ENCODE data around the gene FIG4. TPM values are rescaled to one million over a fixed set of nuclear protein-coding genes. Genes with fewer than 3 reads are reported as not detected.

Gene FIG4
- total RNA-seq, 2 experiments from 2014 or later = 13.1 to 14.3 TPM

DNA sequence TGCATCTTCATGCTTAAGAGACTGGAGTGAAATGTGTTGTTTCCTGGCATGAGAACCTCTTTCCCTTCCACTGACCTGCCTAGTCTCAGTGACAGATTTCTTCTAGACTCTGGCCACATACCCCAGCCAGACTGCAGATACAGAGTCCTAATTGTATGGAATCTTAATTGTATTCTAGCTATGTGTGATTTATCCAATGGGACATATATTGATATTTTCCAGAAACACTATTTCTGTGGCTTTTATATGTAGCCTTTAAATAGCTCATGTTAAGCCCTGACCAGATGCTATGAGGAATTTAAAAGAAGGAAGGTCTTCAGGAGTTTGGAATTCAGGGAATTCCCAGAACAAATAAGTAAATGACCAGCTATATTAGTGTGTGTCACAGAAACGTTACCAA is 99.0 kb downstream of the FIG4 start:
- intact Hi-C loops (cut with micrococcal nuclease) = no loop called here
- ChIA-PET CTCF (interaction anchor here (1.3 kb wide), 1 partner anchor 250 kb away, joined by 4 read pairs; no protein-coding TSS in a partner anchor), POLR2A (no interaction called here)
- no peak for TF ChIP-seq CTCF (IDR thresholded peaks at IDR 0.05)
- Mint-ChIP-seq H3K4me1 (ENCODE audit: low read depth) (no peaks in the 10 kb centered on the region), H3K36me3 (ENCODE audit: low read depth) (peaks cover 3% of the 10 kb centered on the region), H3K27ac (no peak overlapping the region), H3K9me3 (no peaks in the 10 kb centered on the region), H3K4me3 (no peak overlapping the region), H3K27me3 (no peaks in the 10 kb centered on the region)
- DNase-seq (no peak), ATAC-seq (no peak)

GRCh38 chr6:109791301-109791700 is 100.2 kb downstream of the FIG4 start:
- no peak for TF ChIP-seq CTCF (IDR thresholded peaks at IDR 0.05)
- no peaks in the 10 kb centered on the region for H3K27me3 Mint-ChIP-seq
- H3K9me3 Mint-ChIP-seq = no peaks in the 10 kb centered on the region
- peaks cover 5% of the 10 kb centered on the region for H3K36me3 Mint-ChIP-seq (ENCODE audit: low read depth)
- H3K4me1 Mint-ChIP-seq (ENCODE audit: low read depth) = peaks cover 4% of the 10 kb centered on the region
- ChIA-PET POLR2A (no interaction called here), CTCF (interaction anchor here (1.3 kb wide), 1 partner anchor 249 kb away, joined by 3 read pairs; no protein-coding TSS in a partner anchor)
- no peak overlapping the region for H3K27ac Mint-ChIP-seq
- DNase-seq (no peak), ATAC-seq (no peak)
- intact Hi-C loops (cut with micrococcal nuclease) = no loop called here
- no peak overlapping the region for H3K4me3 Mint-ChIP-seq

DNA sequence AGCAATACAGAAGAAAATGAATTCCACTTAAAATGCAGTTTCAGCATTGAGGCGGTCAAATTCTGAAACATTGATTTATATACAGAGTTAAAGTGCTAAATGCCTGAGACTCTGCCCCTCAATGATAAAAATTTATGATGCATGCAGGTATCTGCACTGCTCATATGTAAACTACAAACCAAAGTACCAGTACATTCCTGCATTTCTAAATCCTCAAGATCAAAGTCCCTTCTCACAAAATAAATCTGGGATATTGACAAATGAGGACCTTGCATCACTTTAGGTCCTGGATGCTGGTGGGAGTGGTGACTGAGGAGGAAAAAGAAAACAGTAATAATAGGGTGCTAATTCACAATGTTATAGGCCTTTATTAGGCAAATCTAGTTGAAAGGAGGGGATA is 101.9 kb downstream of the FIG4 start:
- TF ChIP-seq CTCF (IDR thresholded peaks at IDR 0.05) = no peak
- POLR2A ChIA-PET = no interaction called here
- DNase-seq (no peak), ATAC-seq (no peak)
- H3K9me3 Mint-ChIP-seq = no peaks in the 10 kb centered on the region
- intact Hi-C loops (cut with micrococcal nuclease) = no loop called here
- CTCF ChIA-PET = no interaction called here
- no peak overlapping the region for H3K27ac Mint-ChIP-seq
- H3K4me3 Mint-ChIP-seq = no peak overlapping the region
- peaks cover 4% of the 10 kb centered on the region for H3K4me1 Mint-ChIP-seq (ENCODE audit: low read depth)
- no peaks in the 10 kb centered on the region for H3K27me3 Mint-ChIP-seq
- peaks cover 2% of the 10 kb centered on the region for H3K36me3 Mint-ChIP-seq (ENCODE audit: low read depth)

DNA sequence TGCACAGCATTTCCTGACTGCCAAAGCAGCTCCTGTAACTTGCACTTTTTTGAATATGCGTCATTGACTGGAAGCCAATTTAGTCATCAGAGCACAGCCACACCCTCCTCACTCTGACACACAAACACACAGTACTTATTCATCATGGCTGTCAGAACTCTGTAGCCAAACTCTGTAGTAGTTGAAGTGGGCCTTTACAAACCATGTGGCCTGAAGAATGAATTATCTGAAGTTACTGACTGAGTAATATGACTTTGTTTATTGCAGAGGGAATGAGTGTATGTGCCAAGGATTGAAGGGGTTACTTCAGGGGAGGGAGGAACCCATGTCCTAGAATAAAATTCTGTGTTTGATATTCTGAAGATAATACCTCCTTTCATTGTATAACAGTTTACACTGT is 102.7 kb downstream of the FIG4 start:
- peaks cover 2% of the 10 kb centered on the region for H3K36me3 Mint-ChIP-seq (ENCODE audit: low read depth)
- CTCF ChIA-PET = no interaction called here
- peak; percentile 7 for DNase-seq
- no peak for TF ChIP-seq CTCF (IDR thresholded peaks at IDR 0.05)
- POLR2A ChIA-PET = no interaction called here
- H3K4me3 Mint-ChIP-seq = no peak overlapping the region
- no peaks in the 10 kb centered on the region for H3K27me3 Mint-ChIP-seq
- peaks cover 4% of the 10 kb centered on the region for H3K4me1 Mint-ChIP-seq (ENCODE audit: low read depth)
- no peak overlapping the region for H3K27ac Mint-ChIP-seq
- ATAC-seq = peak; percentile 72
- intact Hi-C loops (cut with micrococcal nuclease) = no loop called here
- no peaks in the 10 kb centered on the region for H3K9me3 Mint-ChIP-seq

DNA sequence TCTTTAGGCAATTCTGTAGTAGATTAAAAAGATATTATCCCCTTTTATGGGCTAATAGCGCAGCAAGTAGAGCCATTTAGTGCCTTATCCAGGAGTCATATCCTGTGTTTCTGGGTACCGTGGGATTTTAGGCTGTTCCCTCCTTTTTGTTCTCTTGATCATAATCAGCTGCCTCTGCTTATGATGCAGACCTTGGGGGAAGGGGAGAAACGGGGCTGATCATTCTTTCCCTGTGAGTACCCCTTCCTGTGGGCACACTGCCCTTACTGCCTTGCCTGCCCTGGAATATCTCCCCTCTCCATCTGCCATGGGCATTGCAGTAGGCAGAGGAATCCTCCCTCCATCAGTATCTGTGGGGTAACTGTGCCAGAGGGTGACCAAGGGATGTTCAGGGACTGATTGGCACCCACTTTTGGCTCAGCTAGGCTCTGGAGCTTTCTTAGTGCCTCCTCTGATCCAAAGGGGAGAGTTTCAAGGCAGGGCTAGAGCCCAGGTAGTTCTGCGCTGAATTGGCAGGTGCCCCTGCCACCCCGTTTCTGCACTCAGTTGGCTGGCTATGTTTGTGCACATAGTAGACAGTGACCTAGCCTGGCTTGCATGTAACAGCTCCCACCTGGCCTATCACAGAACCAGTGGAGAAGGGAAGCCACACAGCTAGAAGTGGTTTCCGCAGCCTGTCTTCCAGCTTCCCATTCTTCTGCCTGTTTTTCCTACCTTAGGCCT is 103.3 kb downstream of the FIG4 start:
- no peak overlapping the region for H3K27ac Mint-ChIP-seq
- no peaks in the 10 kb centered on the region for H3K27me3 Mint-ChIP-seq
- POLR2A ChIA-PET = no interaction called here
- H3K4me1 Mint-ChIP-seq (ENCODE audit: low read depth) = peaks cover 4% of the 10 kb centered on the region
- H3K36me3 Mint-ChIP-seq (ENCODE audit: low read depth) = peaks cover 2% of the 10 kb centered on the region
- no peak overlapping the region for H3K4me3 Mint-ChIP-seq
- CTCF ChIA-PET = interaction anchor here (1.8 kb wide), 1 partner anchor 246 kb away, joined by 7 read pairs; no protein-coding TSS in a partner anchor
- DNase-seq (no peak), ATAC-seq (no peak)
- no peaks in the 10 kb centered on the region for H3K9me3 Mint-ChIP-seq
- intact Hi-C loops (cut with micrococcal nuclease) = no loop called here
- no peak for TF ChIP-seq CTCF (IDR thresholded peaks at IDR 0.05)

Measured in activated CD8-positive, alpha-beta T cell treated with anti-CD3 and anti-CD28 coated beads for 36 hours (primary cell).